Esophagus (tissue), 2 donors: Measurements from ENCODE around the gene MALT1. TPM values are rescaled to one million over a fixed set of nuclear protein-coding genes. Genes with fewer than 3 reads are reported as not detected.

Experiments used
- H3K27ac ChIP-seq, 2 donors: one replicate each; pipeline ENCODE4 v1.5.1; 2013; ENCODE audit warnings: low read depth in 2 of 2, mild to moderate bottlenecking in 2 of 2, inconsistent platforms in 1 of 2, low read length in 1 of 2, moderate library complexity in 1 of 2
- H3K27me3 ChIP-seq, 2 donors: one replicate each; pipeline ENCODE4 v1.6.1; 2013; ENCODE audit warnings: low read length in 2 of 2, control low read depth in 1 of 2, mild to moderate bottlenecking in 1 of 2; ENCODE audit not compliant: insufficient read depth in 2 of 2, control insufficient read depth in 1 of 2
- H3K36me3 ChIP-seq, 2 donors: one replicate each; pipeline ENCODE4 v1.6.1; 2013; ENCODE audit warnings: low read length in 1 of 2; ENCODE audit not compliant: control insufficient read depth in 2 of 2, insufficient read depth in 2 of 2
- H3K4me1 ChIP-seq, 2 donors: one replicate each; pipeline ENCODE4 v1.6.1; 2013; ENCODE audit warnings: low read length in 1 of 2; ENCODE audit not compliant: control insufficient read depth in 2 of 2, insufficient read depth in 2 of 2
- H3K4me3 ChIP-seq, 2 donors: one replicate each; pipeline ENCODE4 v1.5.1; 2013; ENCODE audit warnings: low read length in 2 of 2, mild to moderate bottlenecking in 2 of 2, low read depth in 1 of 2, moderate library complexity in 1 of 2
- H3K9me3 ChIP-seq, 2 donors: one replicate each; pipeline ENCODE4 v1.6.1; 2013; ENCODE audit warnings: mild to moderate bottlenecking in 2 of 2, low read depth in 1 of 2, low read length in 1 of 2, moderate library complexity in 1 of 2; ENCODE audit not compliant: control insufficient read depth in 2 of 2, insufficient read depth in 1 of 2
- WGBS, 2 donors: extraction: QIAGEN DNeasy Blood & Tissue Kit; methylation state at CpG; one replicate each; pipeline ENCODE4 v1.1.7; 2013; 5-methylcytosine and 5-hydroxymethylcytosine counted together
- polyA plus RNA-seq, 2 donors: library from polyadenylated mRNA; stranded (reverse); fragments of 200-250 nt; gene quantifications; one replicate each; pipeline ENCODE4 v1.2.3, GENCODE V29; 2013
- donor health status: healthy with polysubstance abuse.
- donor health status: Bipolar disorder and iron deficiency.

MALT1 gene
- polyA plus RNA-seq, 2 donors = 11.7 to 13.5 TPM

- no peaks in the 10 kb centered on the region for H3K9me3 ChIP-seq
- WGBS, 2 donors = 83 to 86% methylated on average over 2 of the region's 2 CpGs
These were observed 27.5 kb downstream of the MALT1 start for GRCh38 chr18:58698701-58699193.

GRCh38 chr18:58699551-58699950 is 28.3 kb downstream of the MALT1 start:
- Histone ChIP-seq H3K36me3 (peaks cover 4 to 12% of the 10 kb centered on the region in 2 donors), H3K27me3 (no peaks in the 10 kb centered on the region), H3K9me3 (no peaks in the 10 kb centered on the region), H3K4me3 (no peak overlapping the region), H3K27ac (no peak overlapping the region), H3K4me1 (no peaks in the 10 kb centered on the region)
- 91 to 97% methylated on average over 1 of the region's 1 CpG for WGBS, 2 donors

More at GRCh38 chr18:58698701-58699193, 27.5 kb downstream of the MALT1 start:
- Histone ChIP-seq H3K27ac (no peak overlapping the region), H3K4me3 (no peak overlapping the region), H3K27me3 (no peaks in the 10 kb centered on the region), H3K36me3 (peaks cover 4 to 12% of the 10 kb centered on the region in 2 donors), H3K4me1 (no peaks in the 10 kb centered on the region)

GRCh38 chr18:58700209-58700608 is 28.9 kb downstream of the MALT1 start:
- H3K27me3 ChIP-seq = no peaks in the 10 kb centered on the region
- H3K4me1 ChIP-seq = no peaks in the 10 kb centered on the region
- WGBS, 2 donors = 86 to 91% methylated on average over 4 of the region's 4 CpGs
- H3K4me3 ChIP-seq = no peak overlapping the region
- H3K27ac ChIP-seq = no peak overlapping the region
- H3K36me3 ChIP-seq = peaks cover 4 to 12% of the 10 kb centered on the region in 2 donors
- no peaks in the 10 kb centered on the region for H3K9me3 ChIP-seq

DNA sequence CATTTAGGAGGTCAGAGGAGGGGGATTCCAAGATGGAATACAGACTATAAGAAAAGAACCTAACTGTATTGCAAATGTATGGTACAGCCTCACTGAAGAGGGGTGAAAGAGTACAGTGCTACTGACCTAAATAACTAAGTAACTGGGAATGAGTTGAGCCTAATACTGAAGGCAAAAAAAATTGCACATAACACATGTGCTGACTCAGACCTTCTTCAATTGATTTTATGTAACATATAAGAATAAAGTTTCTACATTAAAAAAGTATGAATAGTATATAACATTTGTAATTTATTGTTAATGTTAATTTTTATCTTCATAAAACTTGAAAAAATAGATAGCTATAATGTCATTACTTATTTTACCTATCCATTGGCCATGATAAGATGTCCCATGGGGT is 41.7 kb downstream of the MALT1 start:
- Histone ChIP-seq H3K9me3 (no peaks in the 10 kb centered on the region), H3K4me1 (no peaks in the 10 kb centered on the region), H3K27ac (no peak overlapping the region), H3K4me3 (no peak overlapping the region), H3K36me3 (peaks cover 3 to 4% of the 10 kb centered on the region in 2 donors), H3K27me3 (no peaks in the 10 kb centered on the region)

DNA sequence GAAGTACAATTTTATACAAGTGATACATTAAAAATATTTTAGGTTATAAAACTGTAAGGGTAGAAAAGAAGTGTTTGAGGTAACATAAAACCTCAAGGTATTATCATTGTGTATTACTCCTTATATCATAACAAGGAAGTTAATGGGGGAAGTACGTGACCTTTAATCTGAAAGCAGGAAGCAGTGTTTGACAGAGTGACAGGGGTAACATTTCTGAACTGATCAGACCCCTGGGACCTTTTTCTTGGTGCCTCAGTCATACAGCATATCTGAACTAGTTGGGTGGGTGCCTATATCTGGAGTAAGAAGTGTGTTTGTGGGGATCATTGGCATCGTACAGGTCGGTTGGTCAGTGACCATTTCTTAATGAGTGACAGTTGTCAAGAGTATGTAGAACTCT is 43.0 kb downstream of the MALT1 start:
- Histone ChIP-seq H3K27ac (no peak overlapping the region), H3K9me3 (no peaks in the 10 kb centered on the region), H3K36me3 (peaks cover 0 to 3% of the 10 kb centered on the region in 2 donors), H3K4me3 (no peak overlapping the region), H3K27me3 (no peaks in the 10 kb centered on the region), H3K4me1 (no peaks in the 10 kb centered on the region)
- 89 to 92% methylated on average over 3 of the region's 3 CpGs for WGBS, 2 donors

DNA sequence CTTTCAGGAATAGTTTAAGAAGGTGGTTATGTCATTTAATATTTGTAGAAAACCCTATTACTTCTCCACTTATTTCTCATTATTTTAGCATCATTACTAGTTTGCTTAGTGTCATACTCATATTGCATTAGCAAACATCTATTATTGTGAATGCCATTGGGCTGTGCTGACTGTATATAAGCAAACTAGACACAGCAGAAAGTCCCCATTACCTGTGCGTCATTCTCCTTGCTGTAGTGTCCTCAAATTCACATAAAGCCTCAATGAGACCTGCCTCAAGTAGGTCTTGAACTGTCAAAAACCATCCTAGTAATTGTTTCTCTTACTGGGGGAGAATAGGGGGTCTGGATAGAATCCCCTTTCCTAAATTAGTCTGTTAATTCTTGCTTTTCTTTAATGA is 43.6 kb downstream of the MALT1 start:
- Histone ChIP-seq H3K4me3 (no peak overlapping the region), H3K27me3 (no peaks in the 10 kb centered on the region), H3K27ac (no peak overlapping the region), H3K4me1 (no peaks in the 10 kb centered on the region), H3K36me3 (peaks cover 0 to 3% of the 10 kb centered on the region in 2 donors), H3K9me3 (no peaks in the 10 kb centered on the region)
- 95 to 99% methylated on average over 1 of the region's 1 CpG for WGBS, 2 donors

- Histone ChIP-seq H3K4me1 (no peaks in the 10 kb centered on the region), H3K27ac (no peak overlapping the region), H3K27me3 (no peaks in the 10 kb centered on the region), H3K36me3 (peaks cover 0 to 3% of the 10 kb centered on the region in 2 donors), H3K4me3 (no peak overlapping the region), H3K9me3 (no peaks in the 10 kb centered on the region)
- 57 to 60% methylated on average over 2 of the region's 2 CpGs for WGBS, 2 donors
These were observed 44.3 kb downstream of the MALT1 start for GRCh38 chr18:58715540-58715939.

- Histone ChIP-seq H3K27me3 (no peaks in the 10 kb centered on the region), H3K9me3 (no peaks in the 10 kb centered on the region), H3K27ac (no peak overlapping the region), H3K4me1 (no peaks in the 10 kb centered on the region), H3K4me3 (no peak overlapping the region), H3K36me3 (peaks cover 0 to 3% of the 10 kb centered on the region in 2 donors)
- 55 to 59% methylated on average over 4 of the region's 4 CpGs for WGBS, 2 donors
These were observed 44.9 kb downstream of the MALT1 start for GRCh38 chr18:58716060-58716756.

DNA sequence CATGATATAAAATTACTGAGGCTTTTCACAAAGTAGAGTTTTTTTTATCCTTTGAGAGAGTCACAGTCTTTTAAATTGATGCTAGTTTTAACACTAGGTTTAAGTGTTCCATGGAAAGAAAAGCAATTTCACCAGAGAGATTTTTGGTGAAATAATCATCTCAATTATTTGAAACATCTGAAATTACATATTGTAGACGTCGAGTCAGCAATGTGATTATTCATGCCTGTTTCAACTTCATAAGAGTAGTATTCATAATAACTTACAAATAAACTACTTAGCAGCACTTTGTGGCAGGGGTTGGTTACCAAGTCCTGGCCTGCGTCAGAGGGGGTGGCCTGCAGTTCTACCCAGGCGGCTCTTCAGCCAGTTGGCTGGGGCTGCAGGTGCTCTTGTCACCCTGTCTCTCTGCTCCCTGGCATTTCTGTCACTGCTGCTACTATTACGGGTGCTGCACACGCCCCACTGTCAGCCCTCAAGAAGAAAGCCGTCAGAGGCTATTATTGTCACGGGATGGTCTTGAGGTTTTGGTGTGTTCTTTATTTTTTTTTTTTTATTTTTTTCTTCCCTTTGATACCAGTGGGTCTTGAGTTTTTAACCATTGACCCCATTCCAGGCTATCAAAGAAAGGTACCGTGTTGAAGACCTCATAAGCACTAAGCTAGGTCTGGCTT is 50.4 kb downstream of the MALT1 start:
- 91 to 94% methylated on average over 9 of the region's 9 CpGs for WGBS, 2 donors
- H3K36me3 ChIP-seq = no peaks in the 10 kb centered on the region

More for the DNA sequence above, 50.4 kb downstream of the MALT1 start:
- H3K27me3 ChIP-seq = no peaks in the 10 kb centered on the region
- H3K27ac ChIP-seq = no peak overlapping the region
- no peaks in the 10 kb centered on the region for H3K4me1 ChIP-seq
- H3K4me3 ChIP-seq = no peak overlapping the region
- H3K9me3 ChIP-seq = no peaks in the 10 kb centered on the region
